ENCODE results near the gene TTC34.

Gene TTC34

DNA sequence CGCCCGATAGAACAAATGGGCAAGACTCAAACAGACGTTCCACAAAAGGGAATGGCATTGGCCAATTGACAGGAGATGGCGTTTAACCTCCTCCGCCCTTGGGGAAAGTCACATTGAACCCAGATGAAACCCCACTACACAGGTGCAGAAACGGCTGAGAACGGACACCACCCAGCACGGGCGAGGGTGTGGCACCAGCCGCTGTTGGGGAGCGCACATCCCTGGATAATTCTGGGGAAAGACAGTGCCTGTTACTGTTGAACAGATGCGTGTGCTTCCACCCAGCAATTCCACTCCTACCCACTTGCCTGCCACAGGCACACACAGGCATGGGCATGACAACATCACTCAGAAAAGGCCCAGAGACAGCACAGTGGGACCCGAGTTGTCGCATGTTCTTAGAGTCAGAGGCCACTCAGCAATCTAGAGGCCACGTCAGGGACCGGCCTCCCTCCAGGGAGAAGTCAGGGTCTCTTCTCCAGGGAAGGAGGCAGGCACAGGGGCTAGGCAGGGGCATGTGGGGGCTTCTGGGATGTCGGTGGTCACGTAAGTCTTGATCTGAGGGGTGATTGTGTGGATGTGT, 199.7 kb downstream of the TTC34 start:
- no peak for DNase-seq

- DNase-seq, result no peak
Observed at GRCh38 chr1:2598329-2598931, 203.1 kb downstream of the TTC34 start.

DNA sequence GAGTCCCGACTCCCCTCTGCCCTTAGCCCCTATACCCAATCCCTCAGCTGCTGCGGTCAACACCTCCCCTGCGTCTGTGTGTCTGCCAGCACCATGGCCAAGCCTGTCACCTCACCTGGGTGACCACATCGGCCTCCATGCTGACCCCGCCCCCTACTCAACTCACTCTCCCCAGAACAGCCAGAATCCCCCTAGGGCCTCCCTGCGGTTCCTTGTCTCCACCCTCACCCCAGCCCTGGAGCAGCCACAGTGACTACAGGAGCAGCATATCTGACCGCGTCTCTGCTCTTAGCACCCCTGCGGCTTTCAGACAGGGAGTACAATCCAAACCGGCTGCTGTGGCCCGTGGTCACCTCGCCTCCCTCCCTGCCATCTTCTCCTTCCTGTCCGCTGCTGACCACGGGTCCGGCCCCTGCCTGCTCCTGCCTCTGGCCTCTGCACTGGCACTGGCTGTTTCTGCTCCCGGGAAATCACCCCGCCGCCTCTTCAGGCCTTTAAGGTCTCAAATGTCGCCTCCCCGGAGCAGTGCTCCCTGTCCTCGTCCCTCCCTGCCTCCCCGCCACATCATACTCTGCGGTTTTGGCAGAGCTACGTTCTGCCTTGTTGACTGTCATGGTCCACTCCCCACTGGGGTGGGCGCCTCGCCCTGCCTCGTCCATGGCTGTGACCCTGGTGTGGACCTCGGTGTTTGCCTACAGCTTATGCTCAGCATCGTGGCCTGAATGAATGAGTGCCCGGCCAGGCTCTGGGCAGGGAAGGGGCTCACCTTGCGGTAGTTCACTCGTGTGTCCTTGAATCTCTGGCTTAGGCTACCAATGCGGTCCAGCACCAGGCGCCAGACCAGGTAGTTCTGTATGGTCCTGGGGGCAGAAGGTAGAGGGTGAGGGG, 203.8 kb downstream of the TTC34 start:
- DNase-seq, result no peak

GRCh38 chr1:2596530-2597333, 204.8 kb downstream of the TTC34 start:
- no peak for DNase-seq

- no peak for DNase-seq
Observed at GRCh38 chr1:2595812-2596529, 205.5 kb downstream of the TTC34 start.

DNA sequence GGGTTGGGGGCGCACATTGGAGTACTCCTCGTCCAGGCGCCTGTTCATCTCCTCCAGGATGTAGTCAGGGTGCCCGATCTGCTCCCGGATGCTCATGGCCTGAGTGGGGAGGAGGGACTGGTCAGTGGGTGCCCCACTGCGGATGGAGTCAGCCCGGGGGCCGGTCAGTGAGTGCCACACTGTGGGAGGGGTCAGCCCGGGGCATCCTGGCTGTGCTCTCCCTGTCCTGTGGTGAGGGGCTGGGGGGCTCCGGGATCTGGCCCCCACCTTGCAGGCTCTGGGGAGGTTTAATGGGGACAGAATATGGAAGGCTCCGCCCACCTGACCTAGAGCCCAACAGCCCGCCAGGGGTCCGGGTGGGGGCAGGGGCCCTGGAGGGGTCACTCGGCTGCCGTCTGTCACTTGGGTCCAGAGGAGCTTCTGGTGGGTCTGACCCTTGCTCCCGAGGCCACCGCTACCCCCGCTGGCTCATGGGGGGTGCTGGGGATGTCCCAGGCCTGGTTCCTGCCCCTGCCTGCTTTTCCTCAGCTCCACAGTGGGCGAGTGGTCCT, 206.2 kb downstream of the TTC34 start:
- no peak for DNase-seq

DNA sequence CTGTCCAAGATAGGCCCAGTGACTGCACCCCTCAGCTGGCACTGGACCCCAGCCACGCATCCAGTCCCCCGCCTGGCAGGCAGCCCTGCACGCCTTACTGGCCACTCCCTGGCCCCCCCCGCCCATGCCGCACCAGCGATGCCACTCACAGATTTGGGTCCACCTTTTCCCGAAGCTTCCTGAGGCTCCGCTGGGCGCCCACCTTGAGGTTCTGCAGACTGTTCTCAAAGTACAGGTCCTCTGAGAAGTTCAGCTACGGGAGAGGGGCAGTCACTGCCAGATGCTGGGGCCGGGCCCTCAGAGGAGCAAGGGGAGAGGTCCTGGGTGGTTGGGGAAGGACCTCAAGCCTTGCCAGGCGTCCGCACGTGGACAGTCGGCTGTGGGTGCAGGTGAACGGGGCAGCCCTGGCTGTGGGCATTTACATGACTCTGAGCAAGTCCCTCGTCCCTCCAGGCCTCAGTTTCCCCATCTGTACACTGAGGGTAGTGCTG, 206.8 kb downstream of the TTC34 start:
- DNase-seq, result no peak

GRCh38 chr1:2594001-2594640, 207.4 kb downstream of the TTC34 start:
- no peak for DNase-seq

GRCh38 chr1:2593251-2593878, 208.1 kb downstream of the TTC34 start:
- no peak for DNase-seq

DNA sequence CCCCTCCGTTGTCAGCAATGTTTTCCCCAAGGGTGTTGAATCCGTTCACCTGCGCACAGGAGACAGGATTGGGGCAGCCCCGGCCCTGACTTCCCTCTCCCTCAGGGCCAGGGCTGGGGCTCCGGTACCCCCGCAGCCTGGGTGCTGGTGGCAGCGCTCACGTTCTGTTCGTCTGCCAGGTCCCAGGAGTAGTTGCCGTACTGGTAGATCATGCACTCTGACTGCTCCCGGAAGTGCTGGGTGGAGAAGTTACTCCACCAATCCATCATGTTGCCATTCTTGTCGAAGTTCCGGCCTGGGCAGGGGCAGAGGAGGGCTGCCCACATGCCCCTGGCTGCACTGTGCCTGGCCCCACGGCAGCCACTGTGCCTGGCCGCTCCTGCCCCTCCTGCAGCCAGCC, 208.8 kb downstream of the TTC34 start:
- DNase-seq, result no peak

GRCh38 chr1:2591581-2592261, 209.8 kb downstream of the TTC34 start:
- no peak for DNase-seq

DNA sequence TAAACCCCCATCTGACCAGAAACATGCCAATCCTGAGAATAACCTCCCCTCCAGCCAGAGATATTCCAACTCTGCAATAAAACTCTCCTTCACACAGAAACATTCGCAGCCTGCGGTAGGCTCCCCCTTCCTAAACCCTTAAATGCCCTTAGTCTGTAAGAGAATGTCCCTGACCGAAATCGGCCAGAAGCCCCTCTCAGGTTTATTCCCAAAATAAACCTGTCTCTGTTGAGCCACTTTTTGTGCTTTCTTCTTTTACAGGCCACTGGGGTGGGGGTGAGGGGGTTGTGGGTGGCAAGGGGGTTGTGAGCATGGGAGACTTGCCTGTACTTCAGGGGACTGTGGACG, 210.3 kb downstream of the TTC34 start:
- DNase-seq, result no peak

GRCh38 chr1:2590233-2591141, 211.0 kb downstream of the TTC34 start:
- no peak for DNase-seq

DNA sequence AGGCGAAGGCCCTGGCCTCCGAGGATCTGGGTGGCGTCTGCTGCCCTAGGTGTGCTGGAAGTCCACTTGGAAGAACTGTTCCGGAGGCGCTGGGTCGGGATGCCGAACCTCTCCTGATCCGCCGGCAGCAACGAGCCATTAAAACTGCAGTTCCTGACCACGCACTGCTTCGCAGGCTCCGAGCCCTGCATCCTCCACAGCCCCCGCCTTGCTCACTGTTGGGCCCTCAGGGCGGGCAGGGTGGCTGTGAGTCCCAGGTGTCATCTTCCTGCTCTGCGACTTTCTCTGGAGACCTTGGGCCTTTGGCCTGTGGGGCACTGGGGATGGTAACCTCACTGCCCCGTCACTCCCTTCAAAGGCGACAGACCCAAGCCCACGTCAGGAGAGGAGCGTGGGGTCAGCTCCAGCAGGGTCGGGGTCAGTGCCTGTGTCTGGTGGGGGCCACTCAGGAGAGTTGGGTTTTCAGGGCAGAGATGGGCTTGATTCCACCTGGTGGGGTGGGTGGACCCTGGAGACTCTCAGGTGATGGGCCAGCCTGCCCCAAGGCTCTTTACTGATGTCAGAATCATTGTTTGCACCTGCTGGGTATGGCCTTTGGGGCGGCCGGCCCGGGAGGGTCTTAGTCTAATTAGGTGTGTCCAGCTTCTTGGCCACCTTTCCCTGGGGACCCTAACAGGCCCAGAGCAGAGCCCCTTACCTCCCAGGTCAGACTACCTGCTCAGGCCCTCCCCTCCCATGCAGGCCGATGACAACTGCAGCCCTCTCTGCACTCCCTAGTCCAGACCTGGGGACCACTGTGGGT, 211.9 kb downstream of the TTC34 start:
- DNase-seq, result no peak

- no peak for DNase-seq
Observed at GRCh38 chr1:2588661-2589430, 212.6 kb downstream of the TTC34 start.

DNA sequence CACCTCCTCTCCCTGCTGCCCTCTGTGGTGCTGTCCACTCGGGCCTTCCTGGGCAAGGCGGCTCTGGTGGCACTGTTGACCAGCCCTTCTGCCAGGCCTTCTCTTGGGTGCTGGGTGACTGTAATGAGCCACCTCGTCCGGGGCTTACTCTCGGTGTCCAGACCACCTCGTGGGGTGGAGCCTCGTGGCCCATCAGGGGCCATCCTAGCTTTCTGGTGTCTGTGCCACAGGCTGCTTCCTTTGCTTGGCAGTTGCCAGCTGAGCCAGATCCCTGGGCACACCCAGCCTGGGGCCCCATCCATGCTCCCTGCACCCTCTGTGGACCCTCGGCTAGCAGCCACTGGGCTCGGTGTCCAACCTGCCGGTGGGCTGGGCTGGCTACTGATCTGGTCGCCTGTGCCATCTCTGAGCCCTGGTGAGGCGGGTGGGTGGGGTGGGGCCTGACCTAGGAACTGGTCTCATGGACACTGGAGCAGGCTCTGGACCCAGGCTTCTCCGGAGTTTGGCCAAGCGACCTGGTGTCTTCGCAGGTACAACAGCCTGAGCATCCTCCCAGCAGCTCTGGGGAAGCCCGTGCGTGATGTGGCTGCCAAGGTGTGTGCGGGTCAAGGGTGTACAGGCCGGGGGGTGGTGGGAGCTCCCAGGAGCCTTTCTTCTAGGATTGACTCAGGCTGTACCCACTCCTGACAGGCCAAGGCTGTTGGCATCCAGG, 213.5 kb downstream of the TTC34 start:
- no peak for DNase-seq

Measured in stimulated activated naive CD4-positive, alpha-beta T cell treated with Interleukin-2 at 50 U/mL for 16 hours (primary cell).